ENCODE results near the gene KIF6. TPM values are rescaled to one million over a fixed set of nuclear protein-coding genes. Genes with fewer than 3 reads are reported as not detected.

The KIF6 gene
- total RNA-seq, 4 donors from 2014 or later = under 0.01 to 0.34 (median 0.19) TPM; not detected in 1

GRCh38 chr6:39476670-39477069 lies 248.5 kb downstream of the KIF6 start:
- TF ChIP-seq, protein P1, sequence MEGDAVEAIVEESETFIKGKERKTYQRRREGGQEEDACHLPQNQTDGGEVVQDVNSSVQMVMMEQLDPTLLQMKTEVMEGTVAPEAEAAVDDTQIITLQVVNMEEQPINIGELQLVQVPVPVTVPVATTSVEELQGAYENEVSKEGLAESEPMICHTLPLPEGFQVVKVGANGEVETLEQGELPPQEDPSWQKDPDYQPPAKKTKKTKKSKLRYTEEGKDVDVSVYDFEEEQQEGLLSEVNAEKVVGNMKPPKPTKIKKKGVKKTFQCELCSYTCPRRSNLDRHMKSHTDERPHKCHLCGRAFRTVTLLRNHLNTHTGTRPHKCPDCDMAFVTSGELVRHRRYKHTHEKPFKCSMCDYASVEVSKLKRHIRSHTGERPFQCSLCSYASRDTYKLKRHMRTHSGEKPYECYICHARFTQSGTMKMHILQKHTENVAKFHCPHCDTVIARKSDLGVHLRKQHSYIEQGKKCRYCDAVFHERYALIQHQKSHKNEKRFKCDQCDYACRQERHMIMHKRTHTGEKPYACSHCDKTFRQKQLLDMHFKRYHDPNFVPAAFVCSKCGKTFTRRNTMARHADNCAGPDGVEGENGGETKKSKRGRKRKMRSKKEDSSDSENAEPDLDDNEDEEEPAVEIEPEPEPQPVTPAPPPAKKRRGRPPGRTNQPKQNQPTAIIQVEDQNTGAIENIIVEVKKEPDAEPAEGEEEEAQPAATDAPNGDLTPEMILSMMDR (IDR thresholded peaks at IDR 0.05; ENCODE audit: low read depth) = no peak

- TF ChIP-seq, protein P1 (IDR thresholded peaks at IDR 0.05; ENCODE audit: low read depth) = no peak
Measured at GRCh38 chr6:39476151-39476550, 249.1 kb downstream of the KIF6 start.

DNA sequence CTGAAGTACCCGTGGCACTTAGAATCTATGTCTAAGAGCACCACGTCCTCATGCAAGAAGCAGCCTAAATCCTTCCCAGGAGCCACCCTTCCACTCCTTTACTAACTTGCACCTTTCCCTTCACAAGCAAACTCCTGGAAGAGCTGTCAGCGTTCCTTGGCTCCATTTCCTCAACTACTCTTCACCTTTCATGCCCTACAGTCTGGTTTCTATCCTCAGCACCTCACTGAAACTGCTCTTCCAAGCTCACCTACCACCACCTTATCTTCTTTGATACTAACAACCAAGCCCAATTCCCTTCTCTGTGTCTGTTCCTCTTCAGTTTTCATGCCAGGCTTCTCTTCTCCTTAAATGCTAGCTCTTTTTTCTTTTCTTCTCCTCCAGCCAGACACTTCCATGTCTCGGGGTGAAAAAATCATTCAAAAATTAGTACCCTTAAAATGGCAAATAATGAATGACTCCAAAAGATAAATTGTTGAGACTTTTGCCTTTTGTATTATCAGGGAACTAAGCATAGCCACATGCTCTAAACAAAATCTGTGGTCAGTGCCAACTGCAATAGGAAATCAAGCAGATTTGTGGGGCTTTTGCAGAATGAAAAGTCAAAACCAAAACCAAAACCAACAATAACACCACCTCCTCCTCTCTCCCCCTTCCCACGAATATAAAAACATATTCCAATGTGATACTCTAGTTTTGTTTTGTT lies 253.1 kb downstream of the KIF6 start:
- TF ChIP-seq, protein P1 (IDR thresholded peaks at IDR 0.05; ENCODE audit: low read depth) = no peak

DNA sequence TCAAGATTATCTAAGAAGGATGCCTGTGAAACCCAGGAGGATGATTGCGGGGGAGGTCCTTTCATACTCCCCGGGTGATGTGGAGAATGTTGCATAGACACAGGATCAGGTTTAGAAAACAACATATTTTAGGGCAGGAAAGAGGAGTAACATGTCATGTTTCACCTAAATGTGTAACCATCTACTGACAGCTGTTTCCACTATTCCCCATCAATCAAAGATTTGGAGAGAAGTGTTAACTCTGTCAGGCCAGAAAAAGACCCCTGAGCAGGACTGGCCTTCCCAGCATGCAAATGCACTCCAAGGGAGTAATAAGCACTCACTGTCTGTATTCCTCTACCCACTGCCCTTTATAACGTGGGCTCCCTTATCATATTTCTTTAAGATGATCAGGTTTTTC lies 254.7 kb downstream of the KIF6 start:
- TF ChIP-seq, protein P1 (IDR thresholded peaks at IDR 0.05; ENCODE audit: low read depth) = no peak

- TF ChIP-seq, protein P1 (IDR thresholded peaks at IDR 0.05; ENCODE audit: low read depth) = no peak
Measured at GRCh38 chr6:39468385-39468784, 256.8 kb downstream of the KIF6 start.

DNA sequence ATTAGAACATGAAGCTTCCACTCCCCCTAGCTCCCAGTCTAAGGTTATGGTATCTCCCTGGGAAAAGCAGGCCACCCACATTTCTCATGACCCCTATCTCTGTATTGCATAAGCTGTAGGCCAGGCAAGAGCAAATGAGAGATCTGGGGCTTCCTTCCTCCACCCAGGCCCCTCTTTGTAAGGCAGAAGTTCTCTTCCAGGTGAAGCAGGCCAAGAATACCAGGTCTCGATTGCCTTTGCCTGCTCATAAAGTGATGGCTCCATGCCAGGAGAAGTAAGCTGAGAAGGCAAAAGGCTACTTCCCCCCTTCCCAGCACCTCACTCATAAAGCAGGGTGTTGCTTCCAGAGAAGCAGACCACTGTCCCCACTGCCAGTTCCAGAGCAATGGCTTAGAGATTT lies 258.6 kb downstream of the KIF6 start:
- TF ChIP-seq, protein P1 (IDR thresholded peaks at IDR 0.05; ENCODE audit: low read depth) = no peak

DNA sequence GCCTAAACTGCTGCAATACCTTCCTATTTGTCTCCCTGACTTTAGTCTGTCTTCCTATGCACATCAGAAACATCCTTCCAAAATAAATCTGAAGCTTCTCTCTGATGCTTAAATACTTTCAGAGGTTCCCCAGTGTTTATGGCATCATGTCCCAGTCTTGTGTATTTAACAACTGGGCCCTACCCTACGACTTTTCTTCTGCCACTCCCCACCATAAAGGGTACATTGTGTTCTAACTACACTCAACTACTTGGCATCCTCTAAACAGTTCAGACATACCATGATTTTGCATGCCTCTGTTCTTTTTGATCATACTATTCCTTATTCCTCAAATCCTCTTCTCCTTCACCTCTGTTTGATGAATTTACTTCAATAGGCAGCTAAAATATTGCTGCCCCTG lies 259.7 kb downstream of the KIF6 start:
- TF ChIP-seq, protein P1 (IDR thresholded peaks at IDR 0.05; ENCODE audit: low read depth) = no peak
